Keratinocyte (primary cell): ENCODE results near the gene SIK3. TPM values are rescaled to one million over a fixed set of nuclear protein-coding genes. Genes with fewer than 3 reads are reported as not detected.

ENCODE experiments used
- DNase-seq: peaks from one replicate; pipeline ENCODE4 v3.0.0-alpha.2; 2011; ENCODE audit warnings: low read depth, missing footprints, low spot score
- FAIRE-seq: peaks from 2 replicates; lab custom pipeline; 2011; peaks lifted over from hg19 to GRCh38; lab: Jason Lieb, UNC
- H2AFZ ChIP-seq: 2 replicates; pipeline ENCODE4 v1.6.0; 2012; ENCODE audit warnings: low read length, control low read depth, inconsistent platforms; ENCODE audit not compliant: control insufficient read depth
- H3K27ac ChIP-seq: 2 replicates; pipeline ENCODE4 v1.5.1; 2011; ENCODE audit warnings: low read length; ENCODE audit not compliant: control insufficient read depth, insufficient read depth
- H3K27me3 ChIP-seq: 3 replicates; pipeline ENCODE4 v1.6.0; 2011; ENCODE audit warnings: low read length; ENCODE audit not compliant: control insufficient read depth, insufficient read depth; ENCODE audit errors: extremely low read depth
- H3K36me3 ChIP-seq, 2 experiments: 2 replicates in 1 of 2; 3 replicates in 1 of 2; pipeline ENCODE4 v1.5.1; 2011; ENCODE audit warnings: low read length in 2 of 2, mild to moderate bottlenecking in 1 of 2; ENCODE audit not compliant: control insufficient read depth in 2 of 2, insufficient read depth in 2 of 2; ENCODE audit errors: extremely low read depth in 1 of 2
- H3K4me1 ChIP-seq: 3 replicates; pipeline ENCODE4 v1.5.1; 2011; ENCODE audit warnings: low read length; ENCODE audit not compliant: control insufficient read depth, insufficient read depth; ENCODE audit errors: extremely low read depth
- H3K4me2 ChIP-seq: 3 replicates; pipeline ENCODE4 v1.6.0; 2011; ENCODE audit warnings: low read depth, low read length; ENCODE audit not compliant: control insufficient read depth, insufficient read depth; ENCODE audit errors: extremely low read depth
- H3K4me3 ChIP-seq, 3 experiments: fragments of 200-600 bp in 1 of 3; sonication (generic) in 1 of 3; 2 replicates in 2 of 3; 3 replicates in 1 of 3; pipeline ENCODE4 v1.5.1; 2011 to 2016; ENCODE audit warnings: low read length in 3 of 3, mild to moderate bottlenecking in 3 of 3, control low read depth in 2 of 3, inconsistent platforms in 1 of 3, low read depth in 1 of 3, mixed read lengths in 1 of 3, mixed run types in 1 of 3, moderate library complexity in 1 of 3; ENCODE audit not compliant: control insufficient read depth in 2 of 3, insufficient read depth in 2 of 3; ENCODE audit errors: extremely low read depth in 1 of 3
- H3K79me2 ChIP-seq: 2 replicates; pipeline ENCODE4 v1.6.0; 2012; ENCODE audit warnings: low read length; ENCODE audit not compliant: control insufficient read depth, insufficient read depth
- H3K9ac ChIP-seq: 3 replicates; pipeline ENCODE4 v1.6.0; 2011; ENCODE audit warnings: low read length; ENCODE audit not compliant: control insufficient read depth, insufficient read depth; ENCODE audit errors: extremely low read depth
- H3K9me1 ChIP-seq: 3 replicates; pipeline ENCODE4 v1.6.0; 2011; ENCODE audit warnings: low read length; ENCODE audit not compliant: control insufficient read depth, insufficient read depth; ENCODE audit errors: extremely low read depth
- H3K9me3 ChIP-seq: 2 replicates; pipeline ENCODE4 v1.5.1; 2012; ENCODE audit warnings: low read depth, low read length; ENCODE audit not compliant: control insufficient read depth
- H4K20me1 ChIP-seq: 3 replicates; pipeline ENCODE4 v1.6.0; 2011; ENCODE audit warnings: low read length; ENCODE audit not compliant: control insufficient read depth, insufficient read depth; ENCODE audit errors: extremely low read depth
- CTCF ChIP-seq, 3 experiments: IDR thresholded peaks in 1 of 3; conservative IDR thresholded peaks in 1 of 3; optimal IDR thresholded peaks in 1 of 3; 2 replicates in 2 of 3; 3 replicates in 1 of 3; pipeline versions ENCODE3 to v1.5.1; 2011; ENCODE audit warnings: low read length in 3 of 3, mild to moderate bottlenecking in 3 of 3, moderate library complexity in 2 of 3, control low read depth in 1 of 3, inconsistent platforms in 1 of 3; ENCODE audit not compliant: insufficient read depth in 2 of 3; ENCODE audit errors: extremely low read depth in 1 of 3
- EZH2 ChIP-seq: IDR thresholded peaks from one replicate; pipeline ENCODE4 v1.6.1; 2012; ENCODE audit warnings: inconsistent platforms, mild to moderate bottlenecking, low read length, moderate library complexity
- dilution Hi-C: fragments of 300-500 bp; cut with MboI; formaldehyde crosslinking; loops from one replicate; pipeline ENCODE4 v1.7.0; 2020; ENCODE audit warnings: low sequenced_read_pairs; ENCODE audit not compliant: extremely low pct_ligation_motif_present
- polyA plus RNA-seq, 5 experiments: library from polyadenylated mRNA; depleted of rRNA in 3 of 5; stranded (reverse) in 3 of 5; stranded (forward) in 1 of 5; unstranded in 1 of 5; fragments of >200 nt; gene quantifications; 1 replicate in 1 of 5; 2 replicates in 3 of 5; 3 replicates in 1 of 5; pipeline versions ENCODE4 v1.2.1 to v1.2.3, GENCODE V29; 2011 to 2012; ENCODE audit warnings: missing spikeins in 2 of 5, low read depth in 1 of 5, low replicate concordance in 1 of 5

SIK3 gene
- polyA plus RNA-seq, 1 donor (not counting 4 experiments of a cell fraction or from before 2014, with no cell fraction given), result 8.2 TPM

- H3K9me3 ChIP-seq, result no peaks in the 10 kb centered on the region
- TF ChIP-seq CTCF (optimal IDR thresholded peaks at IDR 0.05 in 1 of 3, IDR thresholded peaks at IDR 0.05 in 1 of 3, conservative IDR thresholded peaks at IDR 0.05 in 1 of 3; ENCODE audit: extremely low read depth in 1 of 3, insufficient read depth in 2 of 3, low read length in 3 of 3) (no peak), EZH2 (no peak)
- no peak overlapping the region for H2AFZ ChIP-seq
- DNase-seq (no peak), FAIRE-seq (no peak)
- H3K27ac ChIP-seq, result no peak overlapping the region
- H4K20me1 ChIP-seq, result no peaks in the 10 kb centered on the region
- H3K4me1 ChIP-seq, result peaks cover 8% of the 10 kb centered on the region
- H3K27me3 ChIP-seq, result no peaks in the 10 kb centered on the region
- H3K9me1 ChIP-seq, result no peaks in the 10 kb centered on the region
- no peak overlapping the region for H3K4me3 ChIP-seq
- dilution Hi-C loops, result no loop called here
- H3K36me3 ChIP-seq, result no peaks in the 10 kb centered on the region
- H3K9ac ChIP-seq, result no peak overlapping the region
- H3K79me2 ChIP-seq, result peaks cover 46% of the 10 kb centered on the region
- no peak overlapping the region for H3K4me2 ChIP-seq
Observed at GRCh38 chr11:117002639-117003299, 95.5 kb downstream of the SIK3 start.

GRCh38 chr11:117000014-117000737, 98.1 kb downstream of the SIK3 start:
- Histone ChIP-seq H3K9me3 (no peaks in the 10 kb centered on the region), H3K79me2 (peaks cover 43% of the 10 kb centered on the region), H3K9me1 (no peaks in the 10 kb centered on the region), H3K27me3 (no peaks in the 10 kb centered on the region), H3K9ac (no peak overlapping the region), H4K20me1 (peaks cover 2% of the 10 kb centered on the region), H2AFZ (no peak overlapping the region), H3K27ac (no peak overlapping the region), H3K36me3 (no peaks in the 10 kb centered on the region), H3K4me2 (no peak overlapping the region), H3K4me3 (no peak overlapping the region), H3K4me1 (peaks cover 8% of the 10 kb centered on the region)
- dilution Hi-C loops, result no loop called here
- DNase-seq (no peak), FAIRE-seq (no peak)
- no peak for TF ChIP-seq CTCF (optimal IDR thresholded peaks at IDR 0.05 in 1 of 3, IDR thresholded peaks at IDR 0.05 in 1 of 3, conservative IDR thresholded peaks at IDR 0.05 in 1 of 3; ENCODE audit: extremely low read depth in 1 of 3, insufficient read depth in 2 of 3, low read length in 3 of 3)
- TF ChIP-seq EZH2, result no peak
